GM12878 (cell line): ENCODE measurements around the gene TP53BP1. TPM values are rescaled to one million over a fixed set of nuclear protein-coding genes. Genes with fewer than 3 reads are reported as not detected.

Experiments
- ATAC-seq: fragments of 200-7000 bp; cut with Tn5 transposase; 3 replicates; pipeline ENCODE4 v1.9.1; 2020; ENCODE audit warnings: mild to moderate bottlenecking, moderate library complexity
- BruUV-seq: library from RNA; stranded (reverse); fragments of 400-500 nt; replicated peaks from 2 replicates; lab custom pipeline; 2021; lab: Mats Ljungman, UMichigan
- CTCF ChIA-PET: fragments of 300-600 bp; sonication (Branson Sonifier 250); formaldehyde crosslinking; extraction: SDS; loops from one replicate; lab custom pipeline; 2021; ENCODE audit warnings: inconsistent platforms; lab: Yijun Ruan, JAX
- POLR2A ChIA-PET: fragments of 350-600 bp; formaldehyde crosslinking; extraction: SDS; loops from one replicate; lab custom pipeline; 2021; ENCODE audit warnings: inconsistent platforms; lab: Charles Lee
- RAD21 ChIA-PET: fragments of 300-600 bp; sonication (Branson Sonifier 250); formaldehyde crosslinking; loops from one replicate; lab custom pipeline; 2023; ENCODE audit warnings: antibody characterized with exemption; ENCODE audit not compliant: unreplicated experiment; lab: Charles Lee
- SMC1A ChIA-PET: fragments of 300-600 bp; sonication (Branson Sonifier 250); formaldehyde crosslinking; loops from one replicate; lab custom pipeline; 2023; ENCODE audit not compliant: unreplicated experiment, uncharacterized antibody; lab: Charles Lee
- DNase-seq: peaks from one replicate; pipeline ENCODE4 v3.0.0-alpha.2; 2011; ENCODE audit warnings: low read depth, low spot score
- FAIRE-seq: peaks from 3 replicates; lab custom pipeline; 2011; peaks lifted over from hg19 to GRCh38; lab: Jason Lieb, UNC
- H2AFZ ChIP-seq: 2 replicates; pipeline ENCODE4 v1.6.0; 2011; ENCODE audit warnings: low read depth, low read length, control low read depth; ENCODE audit not compliant: control insufficient read depth
- H3K27ac ChIP-seq: 2 replicates; pipeline ENCODE4 v1.5.1; 2011; ENCODE audit warnings: control low read depth; ENCODE audit not compliant: control insufficient read depth, insufficient read depth
- H3K27me3 ChIP-seq, 2 experiments: replicated peaks in 1 of 2; 2 replicates each; pipeline versions ENCODE4 v1.6.0 to v1.6.1; 2011; ENCODE audit warnings: low read length in 1 of 2; ENCODE audit not compliant: control insufficient read depth in 2 of 2, insufficient read depth in 2 of 2
- H3K36me3 ChIP-seq, 2 experiments: 2 replicates each; pipeline ENCODE4 v1.5.1; 2011; ENCODE audit warnings: low read length in 1 of 2; ENCODE audit not compliant: control insufficient read depth in 2 of 2, insufficient read depth in 2 of 2
- H3K4me1 ChIP-seq: 2 replicates; pipeline ENCODE4 v1.6.1; 2011; ENCODE audit warnings: mild to moderate bottlenecking, low read length, moderate library complexity, mixed read lengths; ENCODE audit not compliant: control insufficient read depth, insufficient read depth
- H3K4me2 ChIP-seq: 2 replicates; pipeline ENCODE4 v1.6.0; 2011; ENCODE audit warnings: control low read depth; ENCODE audit not compliant: control insufficient read depth, insufficient read depth
- H3K4me3 ChIP-seq: fragments of 200-600 bp; sonication (generic); 2 replicates; pipeline ENCODE4 v1.5.1; 2016
- H3K79me2 ChIP-seq: 2 replicates; pipeline ENCODE4 v1.6.0; 2011; ENCODE audit warnings: low read length; ENCODE audit not compliant: control insufficient read depth, insufficient read depth
- H3K9ac ChIP-seq: 2 replicates; pipeline ENCODE4 v1.8.0; 2011; ENCODE audit warnings: low read length, control low read depth, mixed read lengths; ENCODE audit not compliant: control insufficient read depth, insufficient read depth
- H3K9me3 ChIP-seq: replicated peaks from 3 replicates; pipeline ENCODE4 v1.5.1; 2011; ENCODE audit warnings: mild to moderate bottlenecking, low read length; ENCODE audit not compliant: control insufficient read depth, insufficient read depth
- H4K20me1 ChIP-seq: 2 replicates; pipeline ENCODE4 v1.6.0; 2011; ENCODE audit not compliant: control insufficient read depth, insufficient read depth
- BMI1 ChIP-seq: fragments of 450-650 bp; IDR thresholded peaks from 2 replicates; pipeline ENCODE4 v1.6.1; 2016; ENCODE audit warnings: mild to moderate bottlenecking, moderate library complexity, borderline replicate concordance
- CBX5 ChIP-seq: sonication (generic); IDR thresholded peaks from 2 replicates; pipeline ENCODE4 v1.6.1; 2016; ENCODE audit warnings: low read depth, moderate library complexity, mild to moderate bottlenecking, inconsistent platforms
- CTCF ChIP-seq, 3 experiments: IDR thresholded peaks in 2 of 3; conservative IDR thresholded peaks in 1 of 3; 2 replicates each; pipeline ENCODE4 v1.5.1; 2011; ENCODE audit warnings: low read depth in 3 of 3, low read length in 3 of 3, mild to moderate bottlenecking in 3 of 3, control low read depth in 2 of 3, moderate library complexity in 2 of 3, inconsistent platforms in 1 of 3, mixed read lengths in 1 of 3; ENCODE audit not compliant: control insufficient read depth in 2 of 3, insufficient read depth in 1 of 3; ENCODE audit errors: extremely low read depth in 1 of 3
- ELK1 ChIP-seq: IDR thresholded peaks from 2 replicates; pipeline ENCODE4 v1.6.1; 2012; ENCODE audit warnings: low read depth, low read length, improper control_type of control experiment
- RFX5 ChIP-seq: IDR thresholded peaks from 2 replicates; pipeline ENCODE4 v1.6.1; 2011; ENCODE audit warnings: low read depth, low read length, improper control_type of control experiment
- RUNX3 ChIP-seq: IDR thresholded peaks from 2 replicates; pipeline ENCODE4 v1.6.1; 2012; ENCODE audit warnings: low read length, inconsistent platforms
- SMC3 ChIP-seq: IDR thresholded peaks from 2 replicates; pipeline ENCODE4 v1.6.1; 2011; ENCODE audit warnings: low read length, improper control_type of control experiment, borderline replicate concordance
- STAT1 ChIP-seq: fragments of 450-650 bp; conservative IDR thresholded peaks from 2 replicates; pipeline ENCODE4 v1.6.1; 2014; ENCODE audit warnings: antibody characterized with exemption, mild to moderate bottlenecking
- ZZZ3 ChIP-seq: IDR thresholded peaks from 2 replicates; pipeline ENCODE4 v1.6.1; 2011; ENCODE audit warnings: low read depth; ENCODE audit not compliant: control insufficient read depth, insufficient read length
- WGBS: methylation state at CpG from one replicate; pipeline ENCODE4 v1.1.6; 2016; ENCODE audit warnings: low lambda C conversion rate; ENCODE audit not compliant: insufficient replicate concordance, insufficient coverage; ENCODE audit errors: missing lambda C conversion rate; 5-methylcytosine and 5-hydroxymethylcytosine counted together
- in situ Hi-C: fragments of 300-500 bp; cut with MboI; formaldehyde crosslinking; loops from 9 replicates; pipeline ENCODE4 v1.14.3; 2018; ENCODE audit warnings: mixed read lengths
- intact Hi-C: fragments of 100-400 bp; cut with micrococcal nuclease; formaldehyde crosslinking; loops from one replicate; pipeline ENCODE4 v1.14.2; 2022; ENCODE audit not compliant: unreplicated experiment
- polyA plus RNA-seq, 11 experiments: library from polyadenylated mRNA; depleted of rRNA in 4 of 11; unstranded in 6 of 11; stranded (reverse) in 5 of 11; fragments of >200 nt; fragmentation: Nextera tagmentation in 4 of 11; fragmentation: Illumina TruSeq in 1 of 11; extraction: Ambion mirVana in 4 of 11; extraction: Trizol in 1 of 11; gene quantifications; 1 replicate in 1 of 11; 2 replicates in 10 of 11; pipeline versions ENCODE4 v1.2.1 to v1.2.3, GENCODE V29; 2011 to 2016; ENCODE audit warnings: inconsistent platforms in 2 of 11, missing spikeins in 2 of 11, low read depth in 1 of 11
- total RNA-seq, 4 experiments: library from RNA; depleted of rRNA in 3 of 4; stranded (reverse); fragments of >200 nt in 3 of 4; fragmentation: Illumina TruSeq in 1 of 4; extraction: Trizol in 1 of 4; gene quantifications; 2 replicates each; pipeline versions ENCODE4 v1.2.1 to v1.2.3, GENCODE V29; 2013 to 2021
- TF ChIP-seq, protein P1 (sequence below): IDR thresholded peaks from 2 replicates; pipeline ENCODE4 v1.6.1; 2012; ENCODE audit warnings: improper control_type of control experiment, low read depth, low read length; ENCODE audit not compliant: insufficient replicate concordance
- TF ChIP-seq, protein P2 (sequence below): IDR thresholded peaks from 2 replicates; pipeline ENCODE4 v1.6.1; 2012; ENCODE audit warnings: low read length, inconsistent platforms

TP53BP1 gene
- total and polyA plus RNA-seq, 10 of the 15 experiments (the other 5 are each of a cell fraction or from before 2014, with no cell fraction given): 6.2 to 50.2 (median 19.3) TPM

DNA sequence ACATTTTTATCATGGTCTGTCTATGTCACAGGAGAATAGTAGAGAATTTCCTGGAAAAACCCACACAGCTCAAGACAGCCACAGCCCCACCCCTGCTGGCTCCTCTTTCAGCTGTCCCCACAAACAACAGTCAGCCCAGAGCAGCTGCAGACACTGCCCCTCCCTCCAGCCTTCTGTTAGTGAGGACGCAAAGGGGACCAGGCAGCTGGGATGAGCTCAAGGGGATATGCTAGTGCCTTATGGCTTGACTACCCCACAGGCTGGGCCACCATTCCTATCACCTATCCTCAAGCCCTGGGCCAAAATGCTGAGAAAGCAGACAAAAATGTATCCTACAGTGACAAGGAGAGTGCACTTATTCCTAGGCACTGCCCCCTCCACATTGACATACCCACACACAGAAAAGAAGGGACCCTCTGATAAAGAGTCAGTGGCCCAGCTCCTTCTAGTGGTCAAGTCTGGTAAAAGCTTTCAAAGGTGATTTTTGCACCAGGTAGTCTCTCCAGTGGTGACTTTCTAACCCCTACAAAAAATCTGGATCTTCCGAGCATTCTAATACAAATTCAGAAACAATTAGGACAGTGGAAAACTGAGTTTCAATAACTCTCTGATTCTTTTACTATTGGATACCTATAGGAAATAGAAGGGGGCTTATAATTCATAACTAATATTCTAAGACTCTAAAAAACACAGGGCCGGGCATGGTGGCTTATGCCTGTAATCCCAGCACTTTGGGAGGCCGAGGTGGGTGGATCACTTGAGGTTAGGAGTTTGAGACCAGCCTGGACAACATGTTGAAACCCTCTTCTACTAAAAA is 21.5 kb upstream of the TP53BP1 start:
- ChIA-PET RAD21 (interaction anchor here (0.7 to 2.6 kb wide), 19 partner anchors 12 to 289 kb away, joined by 3 to 29 read pairs (median 4); no protein-coding TSS in a partner anchor), POLR2A (interaction anchor here (0.5 to 2.6 kb wide), 2 partner anchors 21 to 311 kb away, joined by 3 to 11 read pairs; partner anchors contain the start of gene TP53BP1), CTCF (interaction anchor here (0.8 to 8.3 kb wide), 41 partner anchors 9 to 289 kb away, joined by 3 to 88 read pairs (median 4); partner anchors contain the start of genes TP53BP1, TUBGCP4 and ZSCAN29), SMC1A (interaction anchor here (0.5 to 3.9 kb wide), 12 partner anchors 9 to 143 kb away, joined by 3 to 26 read pairs (median 4); partner anchors contain the start of genes TP53BP1, TUBGCP4 and ZSCAN29)
- 32% methylated on average over 4 of the region's 4 CpGs for WGBS
- intact Hi-C loops: loop anchor here (5.0 kb wide), 1 partner anchor 72 kb away; no protein-coding TSS in a partner anchor
- Histone ChIP-seq H3K27me3 (peaks cover 13 to 15% of the 10 kb centered on the region in 2 experiments; a peak in 3 of 4 replicates), H2AFZ (no peak overlapping the region), H3K27ac (no peak overlapping the region), H3K4me2 (no peak overlapping the region), H3K36me3 (no peaks in the 10 kb centered on the region), H3K79me2 (no peaks in the 10 kb centered on the region), H3K4me3 (no peak overlapping the region), H3K9ac (no peak overlapping the region), H4K20me1 (no peaks in the 10 kb centered on the region), H3K4me1 (peaks cover 6% of the 10 kb centered on the region), H3K9me3 (no peaks in the 10 kb centered on the region)
- FAIRE-seq (no peak), ATAC-seq (no peak), DNase-seq (no peak)
- in situ Hi-C loops: no loop called here
- BruUV-seq: no TSS peak
- TF ChIP-seq RFX5 (no peak), SMC3 (peak; percentile 44; the same call in 1 of the 2 replicates), CBX5 (no peak), ZZZ3 (no peak), RUNX3 (peak; percentile 9; the same call in 1 of the 2 replicates), STAT1 (no peak), BMI1 (no peak), CTCF (IDR thresholded peaks at IDR 0.05 in 2 of 3, conservative IDR thresholded peaks at IDR 0.05 in 1 of 3; ENCODE audit: control insufficient read depth in 2 of 3, extremely low read depth in 1 of 3, insufficient read depth in 1 of 3, low read depth in 3 of 3, low read length in 3 of 3) (peak; percentile 66 to 69 (median 68)), ELK1 (no peak)
- TF ChIP-seq, protein P1, sequence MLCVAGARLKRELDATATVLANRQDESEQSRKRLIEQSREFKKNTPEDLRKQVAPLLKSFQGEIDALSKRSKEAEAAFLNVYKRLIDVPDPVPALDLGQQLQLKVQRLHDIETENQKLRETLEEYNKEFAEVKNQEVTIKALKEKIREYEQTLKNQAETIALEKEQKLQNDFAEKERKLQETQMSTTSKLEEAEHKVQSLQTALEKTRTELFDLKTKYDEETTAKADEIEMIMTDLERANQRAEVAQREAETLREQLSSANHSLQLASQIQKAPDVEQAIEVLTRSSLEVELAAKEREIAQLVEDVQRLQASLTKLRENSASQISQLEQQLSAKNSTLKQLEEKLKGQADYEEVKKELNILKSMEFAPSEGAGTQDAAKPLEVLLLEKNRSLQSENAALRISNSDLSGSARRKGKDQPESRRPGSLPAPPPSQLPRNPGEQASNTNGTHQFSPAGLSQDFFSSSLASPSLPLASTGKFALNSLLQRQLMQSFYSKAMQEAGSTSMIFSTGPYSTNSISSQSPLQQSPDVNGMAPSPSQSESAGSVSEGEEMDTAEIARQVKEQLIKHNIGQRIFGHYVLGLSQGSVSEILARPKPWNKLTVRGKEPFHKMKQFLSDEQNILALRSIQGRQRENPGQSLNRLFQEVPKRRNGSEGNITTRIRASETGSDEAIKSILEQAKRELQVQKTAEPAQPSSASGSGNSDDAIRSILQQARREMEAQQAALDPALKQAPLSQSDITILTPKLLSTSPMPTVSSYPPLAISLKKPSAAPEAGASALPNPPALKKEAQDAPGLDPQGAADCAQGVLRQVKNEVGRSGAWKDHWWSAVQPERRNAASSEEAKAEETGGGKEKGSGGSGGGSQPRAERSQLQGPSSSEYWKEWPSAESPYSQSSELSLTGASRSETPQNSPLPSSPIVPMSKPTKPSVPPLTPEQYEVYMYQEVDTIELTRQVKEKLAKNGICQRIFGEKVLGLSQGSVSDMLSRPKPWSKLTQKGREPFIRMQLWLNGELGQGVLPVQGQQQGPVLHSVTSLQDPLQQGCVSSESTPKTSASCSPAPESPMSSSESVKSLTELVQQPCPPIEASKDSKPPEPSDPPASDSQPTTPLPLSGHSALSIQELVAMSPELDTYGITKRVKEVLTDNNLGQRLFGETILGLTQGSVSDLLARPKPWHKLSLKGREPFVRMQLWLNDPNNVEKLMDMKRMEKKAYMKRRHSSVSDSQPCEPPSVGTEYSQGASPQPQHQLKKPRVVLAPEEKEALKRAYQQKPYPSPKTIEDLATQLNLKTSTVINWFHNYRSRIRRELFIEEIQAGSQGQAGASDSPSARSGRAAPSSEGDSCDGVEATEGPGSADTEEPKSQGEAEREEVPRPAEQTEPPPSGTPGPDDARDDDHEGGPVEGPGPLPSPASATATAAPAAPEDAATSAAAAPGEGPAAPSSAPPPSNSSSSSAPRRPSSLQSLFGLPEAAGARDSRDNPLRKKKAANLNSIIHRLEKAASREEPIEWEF: no peak
- TF ChIP-seq, protein P2, sequence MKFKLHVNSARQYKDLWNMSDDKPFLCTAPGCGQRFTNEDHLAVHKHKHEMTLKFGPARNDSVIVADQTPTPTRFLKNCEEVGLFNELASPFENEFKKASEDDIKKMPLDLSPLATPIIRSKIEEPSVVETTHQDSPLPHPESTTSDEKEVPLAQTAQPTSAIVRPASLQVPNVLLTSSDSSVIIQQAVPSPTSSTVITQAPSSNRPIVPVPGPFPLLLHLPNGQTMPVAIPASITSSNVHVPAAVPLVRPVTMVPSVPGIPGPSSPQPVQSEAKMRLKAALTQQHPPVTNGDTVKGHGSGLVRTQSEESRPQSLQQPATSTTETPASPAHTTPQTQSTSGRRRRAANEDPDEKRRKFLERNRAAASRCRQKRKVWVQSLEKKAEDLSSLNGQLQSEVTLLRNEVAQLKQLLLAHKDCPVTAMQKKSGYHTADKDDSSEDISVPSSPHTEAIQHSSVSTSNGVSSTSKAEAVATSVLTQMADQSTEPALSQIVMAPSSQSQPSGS: no peak
